GM21619 (cell line): ENCODE results near the gene ATN1.
"Not testable (repeated sequence)": the region's sequence is repeated elsewhere in the genome, so short reads cannot be mapped to it uniquely, and the experiment has no call there.

Source experiments
- ATAC-seq: cut with Tn5 transposase; IDR thresholded peaks from one replicate; pipeline ENCODE4 v1.9.1; 2021; ENCODE audit not compliant: unreplicated experiment

The ATN1 gene

DNA sequence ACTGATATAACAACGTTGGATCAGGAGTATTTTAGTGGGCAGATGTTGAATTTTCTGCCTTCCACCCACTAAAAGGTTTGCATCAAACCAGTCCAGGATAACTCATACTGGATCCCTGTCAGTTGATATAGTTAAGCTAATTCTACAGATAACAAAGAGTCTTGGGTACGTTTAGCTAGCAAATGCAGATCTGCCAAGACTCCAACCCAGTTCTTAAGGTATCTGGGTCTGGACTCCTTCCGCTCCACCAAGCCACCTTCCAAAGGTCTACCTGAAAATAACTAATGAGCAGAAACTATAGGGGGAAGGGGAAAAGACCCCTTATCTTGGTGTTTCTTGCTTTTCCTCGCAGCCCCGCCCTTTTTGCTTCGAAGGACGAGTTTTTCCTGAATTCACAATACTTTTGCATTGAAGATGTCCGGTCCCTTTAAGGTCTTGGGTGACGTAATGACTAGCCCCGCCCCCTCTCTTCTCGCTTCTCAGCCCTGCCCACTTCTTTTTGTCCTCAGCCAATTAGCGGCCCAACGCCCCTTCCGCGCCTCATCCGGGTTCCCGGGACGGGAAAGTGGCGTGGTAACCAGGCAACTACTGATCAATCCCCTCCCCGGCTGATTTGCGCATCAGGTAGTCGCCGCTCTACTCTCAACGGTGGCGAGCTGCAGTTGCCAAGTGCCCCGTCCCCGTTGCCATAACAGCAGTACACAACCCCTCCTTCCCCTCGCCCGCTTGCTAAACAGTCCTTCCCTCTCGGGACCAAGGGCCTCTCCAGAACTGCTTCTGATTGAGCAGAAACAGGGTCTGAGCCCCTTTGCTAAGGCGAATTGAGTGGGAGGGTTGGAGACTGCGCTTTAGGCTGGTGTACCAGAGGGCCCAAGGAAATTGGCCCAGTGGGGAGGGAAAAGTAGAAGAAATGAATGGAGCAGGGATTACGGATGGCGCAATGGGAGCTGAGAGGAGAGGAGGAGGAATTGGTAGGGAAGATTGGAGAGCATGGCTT lies 23.2 kb upstream of the ATN1 start, which contains the start of gene LRRC23:
Gene LRRC23, plus strand, starts transcription at position 543 of the 997 bp plus-strand sequence. CDS start 812 bp downstream, outside the sequence.
- ATAC-seq = peak; percentile 92

- no peak for ATAC-seq
Observed at GRCh38 chr12:6905414-6906040, 22.2 kb upstream of the ATN1 start.

DNA sequence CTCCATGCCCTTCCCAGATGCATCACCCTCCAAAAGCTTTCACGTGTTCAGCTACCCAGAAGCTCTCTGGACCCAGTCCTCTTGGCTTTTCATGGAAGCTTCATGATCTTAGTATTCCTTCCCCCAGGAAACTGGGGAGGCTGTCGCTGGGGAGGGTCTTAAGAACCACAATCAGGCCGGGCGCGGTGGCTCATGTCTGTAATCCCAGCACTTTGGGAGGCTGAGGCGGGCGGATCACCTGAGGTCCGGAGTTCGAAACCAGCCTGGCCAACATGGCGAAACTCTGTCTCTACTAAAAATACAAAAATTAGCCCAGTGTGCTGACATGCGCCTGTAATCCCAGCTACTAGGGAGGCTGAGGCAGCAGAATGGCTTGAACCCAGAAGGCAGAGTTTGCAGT lies 19.6 kb upstream of the ATN1 start:
- not testable (repeated sequence) for ATAC-seq

DNA sequence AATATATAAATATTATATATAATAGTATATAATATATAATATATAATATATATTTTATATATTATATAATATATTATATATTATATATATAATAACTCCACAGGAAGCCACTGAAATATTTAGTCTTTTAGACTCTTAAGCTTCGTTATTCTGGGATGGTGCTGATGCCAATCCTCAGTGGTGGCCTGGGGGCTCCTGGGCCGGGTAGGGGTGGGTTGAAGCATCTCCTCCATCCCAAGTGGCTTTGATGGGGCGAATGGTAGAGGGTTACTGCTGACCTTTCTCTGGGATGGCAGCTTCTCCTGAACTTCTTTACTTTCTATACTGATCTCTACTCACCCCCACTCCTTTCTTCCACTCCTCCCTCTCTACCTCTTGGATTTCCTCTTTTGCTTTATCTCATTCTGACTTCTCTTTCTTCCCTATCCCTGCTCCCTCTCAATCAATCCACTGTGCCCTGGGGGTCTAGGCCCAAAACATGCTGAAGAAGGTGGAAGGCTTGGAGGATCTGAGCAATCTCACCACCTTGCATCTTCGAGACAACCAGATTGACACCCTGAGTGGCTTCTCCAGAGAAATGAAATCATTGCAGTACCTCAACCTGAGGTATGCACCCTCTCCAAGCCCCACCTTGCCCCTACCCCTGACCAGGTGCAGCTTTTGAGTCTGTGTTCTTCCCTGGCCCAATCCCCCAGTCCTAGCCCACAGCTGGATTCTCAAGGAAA lies 18.2 kb upstream of the ATN1 start:
- ATAC-seq = no peak

DNA sequence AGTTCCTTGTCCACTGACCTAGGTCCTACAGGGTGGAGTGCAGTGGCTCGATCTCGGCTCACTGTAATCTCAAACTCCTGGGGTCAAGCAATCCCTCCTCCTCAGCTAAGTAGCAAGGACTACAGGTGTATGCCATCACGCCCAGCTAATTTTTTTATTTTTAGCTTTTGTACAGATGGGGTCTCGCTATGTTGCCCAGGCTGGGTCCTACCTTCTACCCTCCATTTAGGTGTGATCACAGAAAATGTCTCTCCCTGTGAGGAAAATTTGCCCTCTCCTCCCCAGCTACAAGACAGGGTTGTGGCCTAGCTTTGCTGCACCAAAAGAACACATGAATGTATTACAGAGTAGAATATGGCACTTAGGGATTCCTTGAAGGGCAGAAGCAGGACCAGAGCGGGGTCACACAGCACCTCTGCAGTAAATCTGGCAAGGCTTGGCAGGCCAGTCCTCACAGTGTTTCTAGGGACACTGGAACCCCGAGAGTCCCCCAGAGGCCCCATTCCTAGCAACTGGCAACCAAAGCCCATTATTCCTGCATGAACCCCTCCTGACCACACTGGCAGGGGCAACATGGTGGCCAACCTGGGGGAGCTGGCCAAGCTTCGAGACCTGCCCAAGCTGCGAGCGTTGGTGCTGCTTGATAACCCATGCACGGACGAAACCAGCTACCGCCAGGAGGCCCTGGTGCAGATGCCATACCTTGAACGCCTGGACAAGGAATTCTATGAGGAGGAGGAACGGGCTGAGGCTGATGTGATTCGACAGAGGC lies 15.4 kb upstream of the ATN1 start:
- ATAC-seq = no peak

DNA sequence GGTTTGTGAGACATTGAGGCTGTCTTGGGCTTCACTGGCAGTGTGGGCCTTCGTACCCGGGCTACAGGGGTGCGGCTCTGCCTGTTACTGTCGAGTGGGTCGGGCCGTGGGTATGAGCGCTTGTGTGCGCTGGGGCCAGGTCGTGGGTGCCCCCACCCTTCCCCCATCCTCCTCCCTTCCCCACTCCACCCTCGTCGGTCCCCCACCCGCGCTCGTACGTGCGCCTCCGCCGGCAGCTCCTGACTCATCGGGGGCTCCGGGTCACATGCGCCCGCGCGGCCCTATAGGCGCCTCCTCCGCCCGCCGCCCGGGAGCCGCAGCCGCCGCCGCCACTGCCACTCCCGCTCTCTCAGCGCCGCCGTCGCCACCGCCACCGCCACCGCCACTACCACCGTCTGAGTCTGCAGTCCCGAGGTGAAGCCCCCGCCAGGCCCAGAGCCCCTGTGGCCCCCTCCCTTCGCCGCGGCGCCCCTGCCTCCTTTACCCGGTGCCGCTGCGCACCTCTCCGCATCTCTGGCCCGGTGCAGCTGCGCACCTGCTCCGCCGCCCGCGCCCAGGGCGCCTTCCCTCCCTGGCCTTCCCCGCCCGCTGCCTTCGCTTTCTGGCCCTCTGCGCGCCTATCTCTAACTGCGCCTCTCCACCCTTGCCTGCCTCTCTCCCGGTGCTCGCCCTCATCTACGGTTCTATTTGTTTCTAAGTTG lies 13.4 kb upstream of the ATN1 start, which contains the start of gene ENO2:
Gene ENO2, plus strand, starts transcription at position 335 of the 701 bp plus-strand sequence. CDS start 1,253 bp downstream, outside the sequence.
- ATAC-seq = peak; percentile 73

DNA sequence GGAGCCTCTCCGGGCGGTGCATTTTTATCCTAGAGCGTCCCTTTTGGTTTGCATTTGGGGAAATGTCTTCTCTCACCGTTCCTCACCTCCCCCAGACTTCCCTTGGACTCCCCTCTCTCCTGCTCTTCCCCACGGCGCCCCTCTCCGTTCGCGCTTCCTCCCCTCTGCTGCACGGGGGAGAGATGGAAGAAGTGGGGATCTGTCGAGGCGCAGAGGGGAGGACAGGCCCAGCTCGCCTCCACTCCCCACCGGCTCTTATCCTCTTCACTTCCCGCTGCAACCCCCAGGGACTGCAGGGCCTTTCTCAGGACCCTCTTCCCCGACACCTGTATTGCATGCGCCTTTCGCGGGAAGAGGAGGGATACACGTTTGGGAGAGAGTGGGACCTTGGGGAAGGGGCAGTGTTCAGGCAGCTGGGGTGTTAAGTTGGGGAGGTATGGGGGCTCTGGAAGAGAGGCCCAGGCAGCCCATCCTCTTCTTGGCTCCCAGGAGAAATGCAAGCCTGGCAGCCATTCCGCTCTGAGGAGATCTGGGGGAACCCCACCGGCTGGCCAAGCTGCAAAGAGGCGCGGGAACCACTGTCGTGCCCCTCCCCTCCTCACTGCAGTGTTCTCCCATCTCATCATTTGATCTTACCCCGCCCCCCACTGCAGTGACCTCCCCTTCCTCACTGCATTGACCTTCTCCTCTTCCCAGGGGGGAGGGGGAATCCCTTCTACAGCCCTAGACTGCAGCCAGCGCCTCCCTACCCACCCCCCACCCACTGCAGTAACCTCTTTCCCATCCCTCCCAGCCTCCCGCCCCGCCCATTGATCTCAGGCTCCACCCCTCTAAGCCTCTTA lies 12.6 kb upstream of the ATN1 start:
- ATAC-seq = no peak

- no peak for ATAC-seq
Observed at GRCh38 chr12:6915789-6916285, 11.9 kb upstream of the ATN1 start.

DNA sequence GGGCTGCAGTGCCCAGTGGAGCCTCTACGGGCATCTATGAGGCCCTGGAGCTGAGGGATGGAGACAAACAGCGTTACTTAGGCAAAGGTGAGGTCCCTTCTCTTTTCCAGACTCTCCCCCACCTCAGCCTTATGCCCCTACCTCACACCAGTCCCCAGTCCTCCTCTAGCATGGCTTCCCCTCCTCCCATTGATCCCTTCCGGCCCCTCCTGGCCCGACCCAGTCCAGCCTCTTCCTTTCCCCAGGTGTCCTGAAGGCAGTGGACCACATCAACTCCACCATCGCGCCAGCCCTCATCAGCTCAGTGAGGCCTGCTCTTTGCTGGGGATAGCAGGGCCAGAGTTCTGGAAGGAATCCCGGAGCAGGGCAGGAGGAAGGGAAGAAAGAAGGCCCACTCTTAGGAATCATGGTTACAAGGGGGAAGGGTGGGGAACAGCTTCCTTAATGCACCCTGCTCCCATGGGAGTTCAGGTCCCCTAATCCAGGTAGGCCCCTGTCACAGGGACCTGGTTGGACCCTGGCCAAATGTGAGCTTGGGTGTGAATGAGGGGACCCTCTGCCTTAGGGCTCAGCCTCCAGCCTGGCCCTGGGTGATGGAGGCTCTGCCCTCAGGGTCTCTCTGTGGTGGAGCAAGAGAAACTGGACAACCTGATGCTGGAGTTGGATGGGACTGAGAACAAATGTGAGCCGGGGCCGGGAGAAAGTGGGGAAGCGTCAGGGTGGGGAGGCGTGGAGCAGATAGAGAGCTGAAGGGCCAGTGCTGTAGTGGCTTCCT lies 11.1 kb upstream of the ATN1 start:
- no peak for ATAC-seq

DNA sequence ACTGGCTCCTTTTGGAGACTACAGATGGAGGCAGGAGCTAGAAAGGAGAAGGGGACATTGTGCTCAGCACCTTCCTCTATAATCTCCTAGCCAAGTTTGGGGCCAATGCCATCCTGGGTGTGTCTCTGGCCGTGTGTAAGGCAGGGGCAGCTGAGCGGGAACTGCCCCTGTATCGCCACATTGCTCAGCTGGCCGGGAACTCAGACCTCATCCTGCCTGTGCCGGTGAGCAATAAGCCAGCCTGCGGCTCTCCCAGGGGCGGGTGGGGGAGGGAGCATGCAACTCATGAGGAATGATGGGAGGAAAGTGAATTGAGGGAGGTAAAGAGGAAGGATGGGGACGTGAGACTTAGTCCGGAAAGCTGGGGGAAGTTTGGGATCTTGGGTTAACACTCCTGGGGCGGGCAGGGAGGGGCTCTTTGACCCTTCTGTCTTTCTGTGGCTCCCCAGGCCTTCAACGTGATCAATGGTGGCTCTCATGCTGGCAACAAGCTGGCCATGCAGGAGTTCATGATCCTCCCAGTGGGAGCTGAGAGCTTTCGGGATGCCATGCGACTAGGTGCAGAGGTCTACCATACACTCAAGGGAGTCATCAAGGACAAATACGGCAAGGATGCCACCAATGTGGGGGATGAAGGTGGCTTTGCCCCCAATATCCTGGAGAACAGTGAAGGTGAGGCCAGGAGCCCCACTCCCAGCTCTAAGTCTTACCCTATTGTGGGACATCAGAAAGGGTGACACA lies 10.1 kb upstream of the ATN1 start:
- ATAC-seq = no peak

GRCh38 chr12:6919588-6919987 lies 8.2 kb upstream of the ATN1 start:
- ATAC-seq = no peak

- ATAC-seq = no peak
Observed at GRCh38 chr12:6921539-6921938, 6.2 kb upstream of the ATN1 start.

GRCh38 chr12:6921996-6922946 lies 5.5 kb upstream of the ATN1 start:
- no peak for ATAC-seq

DNA sequence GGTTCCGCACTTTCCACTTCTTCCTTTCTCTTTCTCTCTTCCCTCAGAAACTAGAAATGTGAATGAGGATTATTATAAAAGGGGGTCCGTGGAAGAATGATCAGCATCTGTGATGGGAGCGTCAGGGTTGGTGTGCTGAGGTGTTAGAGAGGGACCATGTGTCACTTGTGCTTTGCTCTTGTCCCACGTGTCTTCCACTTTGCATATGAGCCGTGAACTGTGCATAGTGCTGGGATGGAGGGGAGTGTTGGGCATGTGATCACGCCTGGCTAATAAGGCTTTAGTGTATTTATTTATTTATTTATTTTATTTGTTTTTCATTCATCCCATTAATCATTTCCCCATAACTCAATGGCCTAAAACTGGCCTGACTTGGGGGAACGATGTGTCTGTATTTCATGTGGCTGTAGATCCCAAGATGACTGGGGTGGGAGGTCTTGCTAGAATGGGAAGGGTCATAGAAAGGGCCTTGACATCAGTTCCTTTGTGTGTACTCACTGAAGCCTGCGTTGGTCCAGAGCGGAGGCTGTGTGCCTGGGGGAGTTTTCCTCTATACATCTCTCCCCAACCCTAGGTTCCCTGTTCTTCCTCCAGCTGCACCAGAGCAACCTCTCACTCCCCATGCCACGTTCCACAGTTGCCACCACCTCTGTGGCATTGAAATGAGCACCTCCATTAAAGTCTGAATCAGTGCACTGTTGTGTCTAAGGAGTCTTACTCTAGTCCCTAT lies 4.6 kb upstream of the ATN1 start:
- no peak for ATAC-seq

DNA sequence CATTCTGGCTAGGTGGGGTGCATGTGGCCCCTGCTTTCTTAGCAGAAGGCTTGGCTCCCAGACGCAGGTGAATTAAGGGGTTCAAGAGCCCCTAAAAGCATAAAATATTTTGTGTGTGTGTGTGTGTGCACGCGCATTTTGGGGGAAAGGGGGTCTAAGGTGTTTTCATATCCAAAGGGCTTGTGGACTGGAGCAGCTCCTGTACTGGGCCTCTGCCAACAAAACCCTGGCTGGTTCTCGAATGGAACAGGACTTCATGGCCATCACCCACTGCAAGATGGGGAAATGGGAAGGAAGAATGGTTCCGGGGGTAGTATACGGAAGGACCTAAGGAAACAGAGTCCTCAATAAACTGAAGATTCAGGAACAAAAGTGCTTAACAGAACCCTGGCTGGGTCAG lies 3.9 kb upstream of the ATN1 start:
- ATAC-seq = no peak

GRCh38 chr12:6925239-6925539 lies 2.6 kb upstream of the ATN1 start:
- no peak for ATAC-seq
